ENCODE results near the gene UCK2.

Gene UCK2

GRCh38 chr1:165860065-165860464 lies 32.7 kb downstream of the UCK2 start:
- DNase-seq (ENCODE audit: low read depth): no peak
- TF ChIP-seq, protein P1, sequence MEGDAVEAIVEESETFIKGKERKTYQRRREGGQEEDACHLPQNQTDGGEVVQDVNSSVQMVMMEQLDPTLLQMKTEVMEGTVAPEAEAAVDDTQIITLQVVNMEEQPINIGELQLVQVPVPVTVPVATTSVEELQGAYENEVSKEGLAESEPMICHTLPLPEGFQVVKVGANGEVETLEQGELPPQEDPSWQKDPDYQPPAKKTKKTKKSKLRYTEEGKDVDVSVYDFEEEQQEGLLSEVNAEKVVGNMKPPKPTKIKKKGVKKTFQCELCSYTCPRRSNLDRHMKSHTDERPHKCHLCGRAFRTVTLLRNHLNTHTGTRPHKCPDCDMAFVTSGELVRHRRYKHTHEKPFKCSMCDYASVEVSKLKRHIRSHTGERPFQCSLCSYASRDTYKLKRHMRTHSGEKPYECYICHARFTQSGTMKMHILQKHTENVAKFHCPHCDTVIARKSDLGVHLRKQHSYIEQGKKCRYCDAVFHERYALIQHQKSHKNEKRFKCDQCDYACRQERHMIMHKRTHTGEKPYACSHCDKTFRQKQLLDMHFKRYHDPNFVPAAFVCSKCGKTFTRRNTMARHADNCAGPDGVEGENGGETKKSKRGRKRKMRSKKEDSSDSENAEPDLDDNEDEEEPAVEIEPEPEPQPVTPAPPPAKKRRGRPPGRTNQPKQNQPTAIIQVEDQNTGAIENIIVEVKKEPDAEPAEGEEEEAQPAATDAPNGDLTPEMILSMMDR (conservative IDR thresholded peaks at IDR 0.05; ENCODE audit: low read depth, low read length): no peak
- no peak overlapping the region for H3K4me3 ChIP-seq (ENCODE audit: low read length)

- no peak overlapping the region for H3K4me3 ChIP-seq (ENCODE audit: low read length)
- no peak for DNase-seq (ENCODE audit: low read depth)
- TF ChIP-seq, protein P1 (conservative IDR thresholded peaks at IDR 0.05; ENCODE audit: low read depth, low read length): no peak
These were observed 34.5 kb downstream of the UCK2 start for GRCh38 chr1:165861911-165862310.

DNA sequence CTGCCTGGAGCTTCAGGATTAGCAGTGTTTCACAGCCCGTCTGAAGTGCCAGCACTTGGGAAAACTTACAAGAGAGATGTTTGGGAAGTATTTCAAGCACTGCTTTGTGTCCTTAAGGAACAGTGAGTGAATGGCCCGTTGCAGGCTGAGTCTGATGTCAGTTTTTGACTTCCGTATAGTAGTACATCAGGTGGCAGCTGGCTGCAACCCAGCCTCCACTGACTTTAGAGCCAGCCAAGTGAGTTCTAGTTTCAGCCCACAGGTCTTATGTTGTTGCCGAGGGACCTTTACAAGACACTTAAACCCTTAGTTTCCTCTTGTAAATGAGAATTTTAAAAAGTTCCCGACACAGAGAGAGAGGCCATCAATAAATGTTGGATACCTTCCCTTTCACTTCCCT lies 35.0 kb downstream of the UCK2 start:
- TF ChIP-seq, protein P1 (conservative IDR thresholded peaks at IDR 0.05; ENCODE audit: low read depth, low read length): no peak
- DNase-seq (ENCODE audit: low read depth): no peak
- no peak overlapping the region for H3K4me3 ChIP-seq (ENCODE audit: low read length)

GRCh38 chr1:165863346-165863745 lies 35.9 kb downstream of the UCK2 start:
- no peak for DNase-seq (ENCODE audit: low read depth)
- TF ChIP-seq, protein P1 (conservative IDR thresholded peaks at IDR 0.05; ENCODE audit: low read depth, low read length): no peak
- H3K4me3 ChIP-seq (ENCODE audit: low read length): no peak overlapping the region

GRCh38 chr1:165865633-165866340 lies 38.4 kb downstream of the UCK2 start:
- no peak overlapping the region for H3K4me3 ChIP-seq (ENCODE audit: low read length)
- no peak for DNase-seq (ENCODE audit: low read depth)
- TF ChIP-seq, protein P1 (conservative IDR thresholded peaks at IDR 0.05; ENCODE audit: low read depth, low read length): no peak

- no peak for DNase-seq (ENCODE audit: low read depth)
- H3K4me3 ChIP-seq (ENCODE audit: low read length): no peak overlapping the region
- TF ChIP-seq, protein P1 (conservative IDR thresholded peaks at IDR 0.05; ENCODE audit: low read depth, low read length): peak; percentile 46
These were observed 41.9 kb downstream of the UCK2 start for GRCh38 chr1:165869343-165869742.

- DNase-seq (ENCODE audit: low read depth): no peak
- TF ChIP-seq, protein P1 (conservative IDR thresholded peaks at IDR 0.05; ENCODE audit: low read depth, low read length): peak; percentile 34
These were observed 44.1 kb downstream of the UCK2 start for GRCh38 chr1:165871311-165872067.

More at GRCh38 chr1:165871311-165872067, 44.1 kb downstream of the UCK2 start:
- H3K4me3 ChIP-seq (ENCODE audit: low read length): no peak overlapping the region
